Fibroblast of pulmonary artery (primary cell): ENCODE results near the gene ELFN2.
"Not testable (repeated sequence)": the region's sequence is repeated elsewhere in the genome, so short reads cannot be mapped to it uniquely, and the experiment has no call there.

Experiments
- DNase-seq: peaks from one replicate; pipeline ENCODE4 v3.0.0-alpha.2; 2010; ENCODE audit warnings: low read depth
- H3K4me3 ChIP-seq: replicated peaks from 2 replicates; pipeline ENCODE4 v1.5.1; 2011; ENCODE audit warnings: low read depth, mild to moderate bottlenecking, control low read depth, low read length, moderate library complexity
- CTCF ChIP-seq: IDR thresholded peaks from 2 replicates; pipeline ENCODE4 v1.5.1; 2011; ENCODE audit warnings: mild to moderate bottlenecking, control low read depth, low read length, inconsistent platforms; ENCODE audit errors: missing control alignments

ELFN2 gene

GRCh38 chr22:37404091-37404490 is 23.2 kb downstream of the ELFN2 start:
- no peak for TF ChIP-seq CTCF
- H3K4me3 ChIP-seq = no peak overlapping the region
- no peak for DNase-seq

GRCh38 chr22:37403267-37403960 is 23.9 kb downstream of the ELFN2 start:
- no peak overlapping the region for H3K4me3 ChIP-seq
- no peak for DNase-seq
- no peak for TF ChIP-seq CTCF

GRCh38 chr22:37402184-37402506 is 25.1 kb downstream of the ELFN2 start:
- no peak for DNase-seq
- no peak for TF ChIP-seq CTCF

GRCh38 chr22:37401401-37402183 is 25.7 kb downstream of the ELFN2 start:
- no peak for TF ChIP-seq CTCF
- no peak overlapping the region for H3K4me3 ChIP-seq
- DNase-seq = peak; percentile 26

More at GRCh38 chr22:37402184-37402506, 25.1 kb downstream of the ELFN2 start:
- no peak overlapping the region for H3K4me3 ChIP-seq

GRCh38 chr22:37400719-37401118 is 26.6 kb downstream of the ELFN2 start:
- TF ChIP-seq CTCF = no peak
- no peak for DNase-seq
- H3K4me3 ChIP-seq = no peak overlapping the region

DNA sequence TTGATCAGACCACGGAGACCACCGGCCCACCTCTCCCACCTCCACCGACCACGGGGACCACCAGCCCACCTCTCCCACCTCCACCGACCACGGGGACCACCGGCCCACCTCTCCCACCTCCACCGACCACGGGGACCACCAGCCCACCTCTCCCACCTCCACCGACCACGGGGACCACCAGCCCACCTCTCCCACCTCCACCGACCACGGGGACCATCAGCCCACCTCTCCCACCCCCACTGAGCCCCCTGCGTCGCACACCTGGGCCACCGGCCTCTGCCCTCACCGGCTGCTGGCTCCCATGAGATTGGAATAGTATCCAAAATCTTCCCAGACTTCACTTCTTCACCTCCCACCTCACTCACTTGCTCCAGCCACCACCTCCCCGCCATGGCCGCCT is 27.8 kb downstream of the ELFN2 start:
- not testable (repeated sequence) for DNase-seq, H3K4me3 ChIP-seq

DNA sequence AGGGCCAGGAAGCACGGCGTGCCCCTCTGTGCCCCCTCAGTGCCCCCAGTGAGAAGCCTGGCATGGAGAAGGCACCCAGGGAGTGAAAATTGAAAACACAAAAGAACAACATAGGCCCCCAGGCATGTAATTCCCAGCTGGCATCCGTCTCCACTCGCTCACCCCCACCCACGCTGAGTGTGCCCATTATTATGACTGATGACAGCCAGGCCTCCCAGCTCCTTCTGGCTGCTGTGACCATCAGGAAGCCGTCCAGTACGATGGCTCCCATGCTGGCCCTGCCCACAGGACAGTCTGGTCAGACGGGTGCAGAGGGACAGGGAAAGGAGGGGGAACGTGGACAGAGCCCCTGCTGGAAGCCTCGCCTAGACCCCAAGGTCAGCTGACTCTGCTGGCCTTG is 30.1 kb downstream of the ELFN2 start:
- no peak for DNase-seq
- no peak overlapping the region for H3K4me3 ChIP-seq
- no peak for TF ChIP-seq CTCF
